GM18909 (cell line): Measurements from ENCODE around the gene TBC1D5.
"Not testable (repeated sequence)": the region's sequence is repeated elsewhere in the genome, so short reads cannot be mapped to it uniquely, and the experiment has no call there.

ENCODE experiments used
- ATAC-seq: cut with Tn5 transposase; IDR thresholded peaks from one replicate; pipeline ENCODE4 v1.9.1; 2021; ENCODE audit warnings: mild to moderate bottlenecking; ENCODE audit not compliant: unreplicated experiment, poor library complexity

TBC1D5 gene

GRCh38 chr3:17373304-17373703 lies 369.1 kb downstream of the TBC1D5 start:
- no peak for ATAC-seq

DNA sequence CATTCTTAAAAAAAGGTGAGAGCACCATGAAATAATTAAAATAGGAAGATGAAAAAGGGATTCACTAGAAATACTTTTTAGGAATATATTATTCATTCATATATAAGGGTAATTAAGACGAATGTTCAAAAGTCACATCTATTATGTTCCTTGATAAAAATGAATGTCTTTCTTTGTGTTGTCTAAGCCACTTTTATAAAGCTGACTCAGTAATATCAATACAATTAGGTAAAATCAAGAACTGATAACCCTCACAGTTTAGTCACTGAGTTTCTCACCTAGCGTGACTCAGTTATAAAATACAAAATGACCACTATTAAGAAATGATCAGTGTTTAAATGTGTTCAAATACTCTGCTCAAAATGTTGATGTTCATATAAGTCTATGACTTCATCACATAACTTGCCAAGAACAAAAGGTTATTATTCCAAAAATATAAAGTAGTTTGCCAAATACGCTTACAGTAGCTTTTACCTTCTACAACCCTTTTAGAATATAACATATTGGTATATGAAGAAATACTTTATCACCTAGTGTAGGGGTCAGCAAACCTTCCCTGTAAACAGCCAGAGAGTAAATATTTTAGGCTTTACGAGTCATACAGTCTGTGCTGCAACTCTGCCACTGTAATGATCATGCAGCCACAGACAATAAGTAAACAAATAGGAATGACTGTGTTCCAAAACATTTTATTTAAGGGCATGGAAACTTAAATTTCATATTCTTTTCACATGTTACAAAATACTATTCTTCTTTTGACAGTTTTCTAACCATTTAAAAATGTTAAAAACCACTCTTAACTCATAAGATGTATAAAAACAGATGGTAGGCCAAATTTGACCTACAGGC lies 369.8 kb downstream of the TBC1D5 start:
- ATAC-seq = no peak

DNA sequence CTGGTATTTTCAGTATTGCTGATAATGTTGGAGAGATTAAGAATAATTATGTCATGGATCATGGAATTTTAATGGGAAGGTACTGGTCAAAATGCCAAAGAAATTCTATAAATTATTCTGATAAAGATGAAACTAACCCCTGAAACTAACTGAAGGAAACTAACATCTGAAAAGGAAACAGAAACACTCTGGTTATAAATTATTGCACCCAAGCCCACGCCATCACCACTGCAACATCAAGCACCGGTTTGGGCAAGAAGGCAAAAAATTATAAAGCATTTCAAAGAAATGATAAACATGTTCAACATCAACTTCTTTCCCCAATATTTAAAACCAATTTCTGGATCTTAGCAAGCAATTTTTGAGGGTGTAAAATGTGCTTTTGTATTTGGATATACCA lies 372.5 kb downstream of the TBC1D5 start:
- no peak for ATAC-seq

DNA sequence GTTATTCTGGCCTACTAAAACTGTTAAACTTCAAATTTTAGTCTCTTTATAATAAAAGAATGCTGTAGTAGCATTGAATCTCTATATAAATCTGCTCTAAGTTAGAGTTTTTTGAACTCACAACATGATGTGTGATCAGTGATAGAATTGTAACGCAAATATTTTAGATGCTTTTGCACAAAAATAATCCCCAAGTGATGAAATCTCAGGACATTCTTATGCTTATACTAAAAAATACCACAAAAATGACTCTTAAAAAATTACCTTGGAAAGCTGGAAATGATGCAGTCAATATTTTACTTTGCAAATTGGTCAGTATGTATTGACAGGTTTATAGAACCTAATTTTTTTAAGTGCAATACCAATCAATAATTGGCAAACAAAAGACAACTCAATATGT lies 375.3 kb downstream of the TBC1D5 start:
- no peak for ATAC-seq

DNA sequence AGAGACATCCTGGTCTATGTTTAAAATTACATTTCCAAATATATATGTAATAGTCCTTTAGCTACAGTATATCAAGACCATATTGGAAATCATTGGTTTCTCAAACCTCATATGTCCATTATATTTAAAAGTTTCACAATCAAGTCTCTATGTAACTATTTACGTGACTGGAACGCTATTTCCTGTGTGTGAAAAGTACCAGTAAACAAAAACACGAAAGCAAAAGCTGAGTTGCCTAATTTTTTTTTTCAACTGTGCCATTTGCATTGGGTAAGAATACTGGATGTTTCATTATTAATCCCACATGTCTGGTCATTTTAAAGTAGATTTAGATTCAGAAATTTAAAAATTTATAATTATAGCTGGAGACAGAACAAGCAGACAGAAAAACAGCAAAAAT lies 381.4 kb downstream of the TBC1D5 start:
- no peak for ATAC-seq

DNA sequence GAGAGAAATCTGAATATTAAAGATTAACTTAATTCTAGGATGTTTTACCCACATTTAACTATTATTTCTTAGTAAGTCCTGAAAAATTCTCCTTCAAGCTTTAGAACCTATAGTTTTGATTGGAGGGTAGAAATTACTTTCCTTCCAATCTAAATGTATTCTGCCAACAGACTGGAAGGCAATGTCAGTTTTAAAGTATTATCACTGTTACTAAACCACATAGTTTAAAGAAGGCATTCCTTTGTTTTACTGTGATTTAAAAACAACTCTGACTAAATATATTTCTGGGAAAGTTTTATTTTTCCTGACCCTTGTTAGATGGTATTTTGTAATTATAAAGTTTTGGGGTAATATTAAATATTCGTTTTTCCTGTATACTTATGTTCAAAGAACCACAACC lies 382.5 kb downstream of the TBC1D5 start:
- no peak for ATAC-seq

GRCh38 chr3:17357035-17357710 lies 385.3 kb downstream of the TBC1D5 start:
- ATAC-seq = no peak

DNA sequence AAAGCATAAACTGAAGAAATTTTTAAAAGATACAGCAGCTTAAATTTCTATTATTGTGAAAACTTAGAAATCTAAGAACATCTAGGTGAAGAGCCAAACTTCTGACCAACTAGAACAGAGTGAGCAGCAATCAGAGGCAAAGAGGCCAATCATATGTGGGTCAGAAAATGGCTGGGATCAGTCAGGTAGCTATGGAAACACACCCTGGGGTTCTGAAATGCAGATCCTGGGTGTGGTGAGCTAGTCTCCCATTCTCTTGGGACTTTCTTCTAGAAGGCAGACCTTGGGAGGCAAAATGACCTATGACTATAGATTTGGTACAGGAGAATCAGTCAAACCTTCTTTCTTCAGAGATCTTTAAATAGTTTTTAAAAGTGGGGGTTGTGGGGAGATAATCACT lies 385.8 kb downstream of the TBC1D5 start:
- ATAC-seq = no peak

GRCh38 chr3:17355591-17355990 lies 386.8 kb downstream of the TBC1D5 start:
- ATAC-seq = no peak

GRCh38 chr3:17354341-17354740 lies 388.1 kb downstream of the TBC1D5 start:
- ATAC-seq = no peak

DNA sequence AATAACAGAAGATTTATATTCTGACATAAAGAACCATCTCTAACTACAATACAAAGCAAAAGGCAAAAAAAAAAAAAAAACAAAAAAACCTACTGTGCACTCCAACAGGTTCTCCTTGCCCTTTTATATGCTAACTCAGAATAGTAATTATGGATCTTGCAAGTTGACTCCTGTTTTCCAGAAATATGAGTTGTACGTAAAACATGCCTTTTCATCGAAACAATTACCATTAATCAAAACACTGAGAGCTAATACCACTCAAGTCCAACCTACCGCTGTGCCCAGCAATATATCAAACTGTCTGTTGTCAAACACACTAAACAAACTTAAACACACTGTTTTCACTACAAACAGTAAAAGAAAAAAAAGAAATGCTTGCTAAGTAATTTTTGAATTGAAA lies 389.8 kb downstream of the TBC1D5 start:
- ATAC-seq = no peak

DNA sequence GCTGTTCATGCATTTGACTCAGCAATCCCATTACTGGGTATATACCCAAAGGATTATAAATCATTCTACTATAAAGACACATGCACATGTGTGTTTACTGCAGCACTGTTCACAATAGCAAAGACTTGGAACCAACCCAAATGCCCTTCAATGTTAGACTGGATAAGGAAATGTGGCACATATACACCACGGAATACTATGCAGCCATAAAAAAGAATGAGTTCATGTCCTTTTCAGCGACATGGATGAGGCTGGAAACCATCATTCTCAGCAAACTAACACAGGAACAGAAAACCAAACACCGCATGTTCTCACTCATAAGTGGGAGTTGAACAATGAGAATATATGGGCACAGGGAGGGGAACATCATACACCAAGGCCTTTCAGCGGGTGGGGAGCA lies 391.2 kb downstream of the TBC1D5 start:
- not testable (repeated sequence) for ATAC-seq

DNA sequence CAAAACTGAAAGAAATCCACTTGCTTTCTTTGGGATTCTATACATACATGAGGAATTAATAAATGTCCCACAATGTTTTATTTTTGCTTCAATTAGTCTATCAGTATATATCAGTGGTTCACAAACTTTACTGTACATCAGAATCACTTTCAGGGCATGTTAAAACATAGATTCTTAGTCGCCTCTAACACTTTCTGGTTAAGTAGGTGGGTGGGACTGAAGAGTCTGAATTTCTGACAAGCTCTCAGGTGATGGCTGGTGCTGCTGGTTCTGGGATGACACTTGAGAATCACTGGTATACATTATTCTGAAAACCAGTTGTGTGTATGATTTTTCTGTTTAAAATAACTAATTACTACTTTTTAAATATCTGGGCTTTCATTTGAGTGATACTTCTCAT lies 393.3 kb downstream of the TBC1D5 start:
- no peak for ATAC-seq

- no peak for ATAC-seq
Measured at GRCh38 chr3:17342119-17342518, 400.3 kb downstream of the TBC1D5 start.

- no peak for ATAC-seq
Measured at GRCh38 chr3:17340693-17341092, 401.7 kb downstream of the TBC1D5 start.

DNA sequence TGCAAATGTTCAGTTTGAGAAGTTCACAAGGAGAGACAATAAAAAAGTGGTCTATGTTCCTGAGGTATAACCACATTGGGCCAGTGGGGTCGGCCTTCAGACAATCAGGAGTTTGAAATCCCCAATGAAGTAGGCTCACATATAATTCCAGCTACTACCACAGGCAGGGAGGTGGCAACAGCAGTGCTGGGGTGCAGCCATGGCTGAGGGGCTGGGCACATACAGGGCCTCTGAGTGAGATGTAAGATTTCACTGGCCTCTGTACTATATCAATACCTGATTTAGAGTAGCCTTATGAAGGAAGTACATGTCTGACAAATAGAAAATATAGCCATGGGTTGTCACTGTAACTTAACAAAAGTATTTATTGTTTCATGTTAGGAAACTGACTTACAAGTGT lies 402.2 kb downstream of the TBC1D5 start:
- no peak for ATAC-seq

GRCh38 chr3:17339132-17339575 lies 403.3 kb downstream of the TBC1D5 start:
- ATAC-seq = no peak

- no peak for ATAC-seq
Measured at GRCh38 chr3:17336291-17336690, 406.1 kb downstream of the TBC1D5 start.

DNA sequence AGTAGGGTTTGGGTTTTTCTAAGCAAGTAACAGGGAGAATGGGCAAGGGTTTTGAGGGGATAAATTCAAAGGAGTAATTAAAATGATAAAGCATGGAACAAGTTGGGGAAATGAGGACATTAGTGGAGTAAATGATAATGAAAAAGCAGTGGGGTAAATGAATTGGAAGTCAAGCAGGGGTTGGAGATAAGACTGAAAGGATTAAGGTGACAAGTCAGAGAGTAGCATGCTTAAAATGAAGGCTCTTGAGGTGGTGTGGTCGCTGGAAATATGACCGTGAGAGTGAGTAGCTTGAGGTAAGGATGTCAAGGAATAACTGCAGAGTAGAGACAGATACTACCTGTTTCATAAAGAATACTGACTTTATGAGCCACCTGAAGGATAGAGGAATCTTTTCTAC lies 408.5 kb downstream of the TBC1D5 start:
- ATAC-seq = no peak

DNA sequence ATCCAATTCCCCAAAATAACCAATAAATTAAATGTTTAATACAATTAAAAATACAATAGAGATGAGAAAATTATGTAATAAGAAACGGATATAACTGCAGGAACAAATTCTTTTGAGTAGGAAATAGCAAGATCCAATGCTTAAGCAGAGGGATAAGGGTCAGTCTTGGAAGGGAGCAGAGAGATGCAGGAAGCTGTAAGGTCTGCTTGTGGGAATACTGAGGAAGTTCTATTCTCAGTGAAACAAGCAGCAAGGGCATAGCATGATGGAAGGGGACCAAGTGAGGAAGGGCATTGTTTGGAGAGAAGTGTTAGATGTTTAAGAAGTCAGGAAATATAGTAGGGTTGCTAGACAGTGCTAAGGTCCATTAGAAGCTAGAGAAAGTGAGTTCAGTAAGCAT lies 409.0 kb downstream of the TBC1D5 start:
- ATAC-seq = no peak

DNA sequence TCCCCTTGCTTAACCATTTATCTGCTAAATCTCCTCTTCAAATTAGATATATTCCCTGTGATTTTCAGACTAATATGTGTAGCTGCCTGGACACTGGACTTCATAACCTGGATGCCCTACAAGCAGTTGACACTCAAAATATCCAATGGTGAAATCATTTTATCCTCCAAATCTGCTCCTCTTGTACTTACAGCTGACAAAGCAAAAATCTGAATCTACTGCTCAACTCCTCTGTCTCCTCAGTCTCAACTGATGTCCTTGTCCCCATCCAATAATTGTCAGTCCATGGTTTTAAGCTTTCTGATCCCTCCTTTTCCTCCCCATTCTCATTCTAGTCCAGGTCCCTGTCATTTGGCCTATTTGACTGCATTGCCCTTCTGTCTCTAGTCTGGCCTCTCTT lies 411.8 kb downstream of the TBC1D5 start:
- ATAC-seq = no peak

DNA sequence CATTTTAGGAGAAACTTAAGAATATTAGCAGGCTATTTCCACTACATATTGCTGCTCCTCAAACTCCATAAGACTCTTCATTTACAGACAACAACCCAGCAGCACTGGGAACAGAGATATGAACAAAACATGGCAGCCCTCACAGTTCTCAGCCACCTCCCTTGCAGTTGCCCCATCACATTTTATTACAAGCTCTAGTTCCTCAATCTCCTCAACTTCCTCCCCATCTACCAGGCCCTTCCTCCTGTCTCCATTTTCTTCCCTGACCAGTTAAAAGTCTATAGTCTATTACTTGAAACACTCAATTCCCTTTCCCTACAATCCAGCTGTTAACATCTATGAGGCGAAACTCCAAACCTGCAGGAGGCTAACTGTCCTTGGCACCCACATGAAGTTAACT lies 412.5 kb downstream of the TBC1D5 start:
- no peak for ATAC-seq
